CD14-positive monocyte (primary cell): ENCODE measurements around the gene MEX3A. TPM values are rescaled to one million over a fixed set of nuclear protein-coding genes. Genes with fewer than 3 reads are reported as not detected.

Experiments
- DNase-seq, 3 donors: peaks; one replicate each; pipeline ENCODE4 v3.0.0-alpha.2; 2011 to 2022
- H2AFZ ChIP-seq: 2 replicates; pipeline ENCODE4 v1.6.0; 2012; ENCODE audit warnings: mild to moderate bottlenecking, low read depth, low read length, inconsistent platforms; ENCODE audit not compliant: insufficient read depth, poor library complexity, severe bottlenecking
- H3K27ac ChIP-seq, 2 donors: 1 replicate in 1 of 2; 2 replicates in 1 of 2; pipeline ENCODE4 v1.5.1; 2012 to 2013; ENCODE audit warnings: low read length in 2 of 2, control low read depth in 1 of 2, inconsistent platforms in 1 of 2, low read depth in 1 of 2, mild to moderate bottlenecking in 1 of 2
- H3K27me3 ChIP-seq, 2 donors: one replicate each; pipeline versions ENCODE4 v1.6.0 to v1.6.1; 2011 to 2013; ENCODE audit warnings: low read length in 2 of 2; ENCODE audit not compliant: control insufficient read depth in 2 of 2, insufficient read depth in 2 of 2
- H3K36me3 ChIP-seq, 2 donors: replicated peaks in 1 of 2; 1 replicate in 1 of 2; 2 replicates in 1 of 2; pipeline versions ENCODE4 v1.5.1 to v1.6.1; 2012 to 2013; ENCODE audit warnings: low read length in 2 of 2, control low read depth in 1 of 2, inconsistent platforms in 1 of 2, mild to moderate bottlenecking in 1 of 2; ENCODE audit not compliant: insufficient read depth in 2 of 2, control insufficient read depth in 1 of 2
- H3K4me1 ChIP-seq, 2 donors: 1 replicate in 1 of 2; 2 replicates in 1 of 2; pipeline versions ENCODE4 v1.5.1 to v1.6.1; 2012 to 2013; ENCODE audit warnings: low read length in 2 of 2, control low read depth in 1 of 2, inconsistent platforms in 1 of 2, mild to moderate bottlenecking in 1 of 2, moderate library complexity in 1 of 2; ENCODE audit not compliant: insufficient read depth in 2 of 2, control insufficient read depth in 1 of 2
- H3K4me2 ChIP-seq: replicated peaks from 2 replicates; pipeline ENCODE3; 2012; ENCODE audit warnings: low read length, moderate library complexity, mild to moderate bottlenecking; ENCODE audit not compliant: poor library complexity, severe bottlenecking; ENCODE audit errors: extremely low read depth
- H3K4me3 ChIP-seq, 3 experiments: fragments of 200-600 bp in 1 of 3; sonication (generic) in 1 of 3; replicated peaks in 1 of 3; 1 replicate in 2 of 3; 2 replicates in 1 of 3; pipeline ENCODE4 v1.5.1; 2011 to 2013; ENCODE audit warnings: low read length in 3 of 3, mild to moderate bottlenecking in 3 of 3, control low read depth in 2 of 3, low read depth in 2 of 3, inconsistent platforms in 1 of 3, moderate library complexity in 1 of 3
- H3K79me2 ChIP-seq: 2 replicates; pipeline ENCODE4 v1.6.0; 2012; ENCODE audit warnings: mild to moderate bottlenecking, control low read depth, inconsistent platforms, low read length, moderate library complexity; ENCODE audit not compliant: insufficient read depth
- H3K9ac ChIP-seq: 2 replicates; pipeline ENCODE4 v1.6.0; 2017; ENCODE audit warnings: low read length, mild to moderate bottlenecking; ENCODE audit not compliant: insufficient read depth, poor library complexity, severe bottlenecking
- H3K9me3 ChIP-seq, 2 donors: replicated peaks in 1 of 2; 1 replicate in 1 of 2; 2 replicates in 1 of 2; pipeline versions ENCODE4 v1.5.1 to v1.6.1; 2012 to 2013; ENCODE audit warnings: low read length in 2 of 2, control low read depth in 1 of 2; ENCODE audit not compliant: control insufficient read depth in 1 of 2, insufficient read depth in 1 of 2
- H4K20me1 ChIP-seq: 2 replicates; pipeline ENCODE4 v1.6.0; 2012; ENCODE audit warnings: mild to moderate bottlenecking, low read length, control low read depth, moderate library complexity; ENCODE audit not compliant: insufficient read depth
- H3K27ac Mint-ChIP-seq, 7 donors: one replicate each; pipeline ENCODE4 v1.8.0; 2020; ENCODE audit warnings: mild to moderate bottlenecking in 7 of 7, mixed read lengths in 7 of 7, moderate library complexity in 6 of 7, inconsistent platforms in 2 of 7
- H3K27me3 Mint-ChIP-seq, 3 donors: one replicate each; pipeline ENCODE4 v1.8.0; 2021 to 2022; ENCODE audit warnings: low read depth in 3 of 3, mild to moderate bottlenecking in 3 of 3, mixed read lengths in 3 of 3, moderate library complexity in 3 of 3, inconsistent platforms in 1 of 3
- H3K36me3 Mint-ChIP-seq, 2 donors: one replicate each; pipeline ENCODE4 v1.8.0; 2020; ENCODE audit warnings: mixed read lengths in 2 of 2, inconsistent platforms in 1 of 2, mild to moderate bottlenecking in 1 of 2
- H3K4me1 Mint-ChIP-seq: one replicate; pipeline ENCODE4 v1.8.0; 2020; ENCODE audit warnings: mild to moderate bottlenecking, mixed read lengths
- H3K4me3 Mint-ChIP-seq, 2 donors: one replicate each; pipeline ENCODE4 v1.8.0; 2020; ENCODE audit warnings: mild to moderate bottlenecking in 2 of 2, mixed read lengths in 2 of 2, moderate library complexity in 1 of 2
- H3K9me3 Mint-ChIP-seq, 7 donors: one replicate each; pipeline ENCODE4 v1.8.0; 2020 to 2022; ENCODE audit warnings: mixed read lengths in 7 of 7, mild to moderate bottlenecking in 6 of 7, moderate library complexity in 6 of 7, inconsistent platforms in 2 of 7
- WGBS: methylation state at CpG from one replicate; pipeline ENCODE4 v1.1.5; 2013; ENCODE audit warnings: missing lambda C conversion rate; ENCODE audit not compliant: insufficient coverage; 5-methylcytosine and 5-hydroxymethylcytosine counted together
- intact Hi-C, 2 donors: fragments of 100-400 bp; cut with micrococcal nuclease; formaldehyde crosslinking; loops; one replicate each; pipeline versions ENCODE4 v1.15.0 to v1.15.1; 2023
- polyA plus RNA-seq, 3 donors: library from polyadenylated mRNA; depleted of rRNA in 1 of 3; unstranded in 2 of 3; stranded (reverse) in 1 of 3; fragments of 300-500 nt in 2 of 3; fragments of >200 nt in 1 of 3; fragmentation: Illumina TruSeq in 2 of 3; gene quantifications; 1 replicate in 2 of 3; 2 replicates in 1 of 3; pipeline ENCODE4 v1.2.3, GENCODE V29; 2012 to 2021
- TF ChIP-seq, protein P1 (sequence below): fragments of 200-600 bp; IDR thresholded peaks from one replicate; pipeline ENCODE4 v1.8.0; 2022; ENCODE audit warnings: antibody characterized with exemption, mild to moderate bottlenecking

MEX3A gene
- polyA plus RNA-seq, 3 donors, result not detected

DNA sequence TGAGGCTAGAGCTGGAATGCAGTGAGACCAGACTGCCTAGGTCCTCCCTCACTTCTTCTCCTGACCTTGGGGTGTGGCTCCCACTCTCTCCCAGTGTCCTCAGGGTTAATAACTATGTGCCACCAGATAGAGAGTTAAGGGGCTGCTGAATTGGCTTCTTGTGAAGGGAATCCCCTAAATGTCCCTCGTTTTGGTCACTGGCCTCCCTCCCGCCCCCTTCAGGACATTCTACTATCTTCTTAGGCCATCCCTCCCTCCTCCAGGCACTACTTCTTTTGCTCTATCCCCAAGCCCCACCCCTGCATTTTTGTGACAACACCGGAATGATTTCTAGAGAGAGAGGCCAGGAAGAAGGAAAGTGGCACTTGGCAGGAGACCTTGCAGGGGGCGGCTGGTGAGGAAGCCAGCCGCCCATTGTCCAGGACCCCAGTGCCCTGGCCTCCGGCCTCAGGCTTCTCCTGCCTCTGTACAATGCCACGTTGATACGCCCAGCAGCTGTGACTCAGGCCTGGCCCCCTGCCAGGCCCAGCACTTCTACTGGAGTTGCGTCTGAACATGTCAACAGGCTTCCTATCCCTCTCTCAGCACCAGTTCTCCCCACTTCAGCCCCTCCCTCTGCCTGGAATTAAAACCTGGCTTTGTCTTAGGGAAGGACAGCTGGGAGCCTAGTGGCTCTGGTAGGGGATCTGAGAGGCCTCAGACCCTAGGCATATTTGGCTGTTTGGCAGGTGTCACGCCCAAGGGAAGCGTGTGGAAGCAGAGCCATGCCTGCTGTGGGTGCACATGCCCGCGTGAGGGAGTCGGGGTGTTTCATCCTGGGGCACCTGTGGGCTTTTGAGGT lies 41.3 kb upstream of the MEX3A start:
- intact Hi-C loops, result no loop called here
- Histone ChIP-seq H3K79me2 (no peaks in the 10 kb centered on the region), H3K9ac (peak overlapping the region; percentile 53), H3K36me3 (no peaks in the 10 kb centered on the region), H3K27me3 (peaks cover 47 to 87% of the 10 kb centered on the region in 2 donors), H4K20me1 (peaks cover 39% of the 10 kb centered on the region), H2AFZ (no peak overlapping the region), H3K4me3 (peak overlapping the region in 1 of 3 experiments; percentile 14), H3K4me2 (peak overlapping the region; percentile 39), H3K27ac (peak overlapping the region; percentile 31 to 60), H3K4me1 (peaks cover 73 to 80% of the 10 kb centered on the region in 2 donors), H3K9me3 (peaks cover 3 to 7% of the 10 kb centered on the region in 2 donors)
- Mint-ChIP-seq H3K27me3 (peaks cover 83 to 96% (median 88%) of the 10 kb centered on the region in 3 donors), H3K4me1 (peaks cover 76% of the 10 kb centered on the region), H3K36me3 (peaks cover 13 to 15% of the 10 kb centered on the region in 2 donors), H3K4me3 (peak overlapping the region; percentile 53 to 87), H3K9me3 (peaks cover 0 to 21% (median 7%) of the 10 kb centered on the region in 7 donors), H3K27ac (peak overlapping the region; percentile 75 to 94 (median 88))
- 12% methylated on average over 7 of the region's 14 CpGs for WGBS
- DNase-seq, result peak; percentile 94 to 97 (median 95)
- TF ChIP-seq, protein P1, sequence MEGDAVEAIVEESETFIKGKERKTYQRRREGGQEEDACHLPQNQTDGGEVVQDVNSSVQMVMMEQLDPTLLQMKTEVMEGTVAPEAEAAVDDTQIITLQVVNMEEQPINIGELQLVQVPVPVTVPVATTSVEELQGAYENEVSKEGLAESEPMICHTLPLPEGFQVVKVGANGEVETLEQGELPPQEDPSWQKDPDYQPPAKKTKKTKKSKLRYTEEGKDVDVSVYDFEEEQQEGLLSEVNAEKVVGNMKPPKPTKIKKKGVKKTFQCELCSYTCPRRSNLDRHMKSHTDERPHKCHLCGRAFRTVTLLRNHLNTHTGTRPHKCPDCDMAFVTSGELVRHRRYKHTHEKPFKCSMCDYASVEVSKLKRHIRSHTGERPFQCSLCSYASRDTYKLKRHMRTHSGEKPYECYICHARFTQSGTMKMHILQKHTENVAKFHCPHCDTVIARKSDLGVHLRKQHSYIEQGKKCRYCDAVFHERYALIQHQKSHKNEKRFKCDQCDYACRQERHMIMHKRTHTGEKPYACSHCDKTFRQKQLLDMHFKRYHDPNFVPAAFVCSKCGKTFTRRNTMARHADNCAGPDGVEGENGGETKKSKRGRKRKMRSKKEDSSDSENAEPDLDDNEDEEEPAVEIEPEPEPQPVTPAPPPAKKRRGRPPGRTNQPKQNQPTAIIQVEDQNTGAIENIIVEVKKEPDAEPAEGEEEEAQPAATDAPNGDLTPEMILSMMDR, result peak; percentile 62

DNA sequence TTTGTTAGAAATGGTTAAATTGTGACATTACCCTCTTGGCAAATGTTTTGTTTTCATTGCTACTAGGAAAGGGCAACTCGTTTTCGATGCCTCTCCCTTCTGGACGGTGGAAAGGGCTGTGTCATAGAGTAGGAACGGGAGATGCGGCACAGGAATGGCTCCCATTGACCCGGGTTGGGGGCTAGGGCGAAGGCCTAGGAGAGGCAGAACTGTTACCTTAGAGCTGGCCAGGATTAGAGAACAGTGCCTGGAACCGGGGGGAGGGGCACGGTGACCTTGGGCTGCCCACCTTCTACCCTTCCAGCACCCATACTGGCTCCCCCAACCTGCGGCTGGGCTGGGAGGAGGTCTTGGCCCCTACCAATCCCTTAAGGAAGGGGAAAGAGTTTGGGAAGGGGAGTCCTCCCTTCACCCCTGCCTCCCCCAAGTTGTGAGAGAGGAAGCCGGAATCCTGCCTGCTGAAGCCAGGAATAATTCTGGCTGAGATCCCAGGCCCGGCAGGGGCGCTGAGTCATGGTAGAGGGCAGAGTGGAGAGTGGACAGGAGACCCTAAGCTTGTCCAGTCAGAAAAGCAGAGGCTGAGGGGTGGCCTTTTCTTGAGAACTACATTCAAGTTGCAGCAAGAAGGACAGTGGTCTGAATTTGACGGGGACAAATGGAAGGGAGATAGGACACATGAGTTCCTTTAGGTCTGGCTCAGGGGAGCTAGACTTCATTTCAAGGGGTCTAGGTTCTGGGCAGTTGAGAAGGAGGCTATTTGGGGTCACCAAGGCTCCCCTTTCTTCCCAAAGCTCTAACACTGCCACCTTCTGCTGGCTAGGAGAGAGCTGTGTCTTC lies 40.5 kb upstream of the MEX3A start:
- peak overlapping the region; percentile 4 to 83 for H3K4me3 Mint-ChIP-seq
- H3K4me2 ChIP-seq, result peak overlapping the region; percentile 39
- no peak overlapping the region for H2AFZ ChIP-seq
- intact Hi-C loops, result no loop called here
- H3K9me3 Mint-ChIP-seq, result peaks cover 0 to 21% (median 9%) of the 10 kb centered on the region in 7 donors
- peaks cover 72% of the 10 kb centered on the region for H3K4me1 Mint-ChIP-seq
- WGBS, result 79% methylated on average over 10 of the region's 14 CpGs
- H3K4me3 ChIP-seq, result peak overlapping the region in 1 of 3 experiments; percentile 14
- H3K36me3 Mint-ChIP-seq, result peaks cover 15 to 16% of the 10 kb centered on the region in 2 donors
- TF ChIP-seq, protein P1, result no peak
- peak overlapping the region; percentile 75 to 94 (median 88) for H3K27ac Mint-ChIP-seq
- no peaks in the 10 kb centered on the region for H3K36me3 ChIP-seq
- DNase-seq, result no peak
- peaks cover 44% of the 10 kb centered on the region for H4K20me1 ChIP-seq
- H3K27ac ChIP-seq, result peak overlapping the region in 1 of 2 donors; percentile 60
- H3K27me3 ChIP-seq, result peaks cover 47 to 87% of the 10 kb centered on the region in 2 donors
- peaks cover 82 to 96% (median 88%) of the 10 kb centered on the region in 3 donors for H3K27me3 Mint-ChIP-seq
- peaks cover 65 to 72% of the 10 kb centered on the region in 2 donors for H3K4me1 ChIP-seq
- H3K9ac ChIP-seq, result peak overlapping the region; percentile 53
- no peaks in the 10 kb centered on the region for H3K79me2 ChIP-seq
- H3K9me3 ChIP-seq, result peaks cover 3 to 15% of the 10 kb centered on the region in 2 donors
